OCI-LY1 (cell line): ENCODE measurements around the gene SIRT4.

Source experiments
- H2AFZ ChIP-seq: fragments of 200-600 bp; sonication (generic), shearing (Covaris generic); 2 replicates; pipeline ENCODE4 v1.6.0; 2014; ENCODE audit warnings: antibody characterized with exemption, mild to moderate bottlenecking, low read length
- H3F3A ChIP-seq: fragments of 200-600 bp; sonication (generic), shearing (Covaris generic); 2 replicates; pipeline ENCODE4 v1.6.0; 2014; ENCODE audit warnings: mild to moderate bottlenecking, antibody characterized with exemption, low read length, moderate library complexity; ENCODE audit not compliant: insufficient read depth
- H3K27ac ChIP-seq: fragments of 200-600 bp; sonication (generic); 2 replicates; pipeline ENCODE4 v1.5.1; 2014; ENCODE audit warnings: low read length, mixed run types, mild to moderate bottlenecking, low read depth; ENCODE audit not compliant: poor library complexity, severe bottlenecking
- H3K27me3 ChIP-seq: fragments of 200-600 bp; sonication (generic); 2 replicates; pipeline ENCODE4 v1.6.0; 2014; ENCODE audit warnings: antibody characterized with exemption, mild to moderate bottlenecking, low read length, moderate library complexity; ENCODE audit not compliant: insufficient read depth
- H3K36me3 ChIP-seq: fragments of 200-600 bp; sonication (generic); 2 replicates; pipeline ENCODE4 v1.6.1; 2014; ENCODE audit warnings: mild to moderate bottlenecking, antibody characterized with exemption, low read length, moderate library complexity, mixed read lengths; ENCODE audit not compliant: insufficient read depth
- H3K4me1 ChIP-seq: fragments of 200-600 bp; sonication (generic); 2 replicates; pipeline ENCODE4 v1.5.1; 2014; ENCODE audit warnings: mild to moderate bottlenecking, low read length, moderate library complexity; ENCODE audit not compliant: insufficient read depth, severe bottlenecking
- H3K4me2 ChIP-seq: fragments of 200-600 bp; sonication (generic), shearing (Covaris generic); 2 replicates; pipeline ENCODE4 v1.6.1; 2014; ENCODE audit warnings: low read length
- H3K4me3 ChIP-seq: fragments of 200-600 bp; sonication (generic); 2 replicates; pipeline ENCODE4 v1.5.1; 2014; ENCODE audit warnings: low read length, low read depth, mild to moderate bottlenecking, mixed read lengths; ENCODE audit not compliant: poor library complexity, severe bottlenecking
- H3K79me2 ChIP-seq: fragments of 200-600 bp; shearing (Covaris generic); 2 replicates; pipeline ENCODE4 v1.6.1; 2016; ENCODE audit warnings: mixed run types, low read length, mixed read lengths; ENCODE audit not compliant: insufficient read depth
- H3K9ac ChIP-seq: fragments of 200-600 bp; sonication (generic), shearing (Covaris generic); 2 replicates; pipeline ENCODE4 v1.6.1; 2014; ENCODE audit warnings: mild to moderate bottlenecking, low read length, mixed read lengths
- H3K9me2 ChIP-seq: fragments of 200-600 bp; sonication (generic), shearing (Covaris generic); 2 replicates; pipeline ENCODE4 v1.6.1; 2014; ENCODE audit warnings: low read depth, mild to moderate bottlenecking, low read length, mixed read lengths
- H3K9me3 ChIP-seq: fragments of 200-600 bp; shearing (Covaris generic); 2 replicates; pipeline ENCODE4 v1.6.1; 2014; ENCODE audit warnings: low read length, mixed read lengths
- H4K20me1 ChIP-seq: fragments of 200-600 bp; sonication (generic), shearing (Covaris generic); 2 replicates; pipeline ENCODE4 v1.6.0; 2016; ENCODE audit warnings: mild to moderate bottlenecking, low read length; ENCODE audit not compliant: insufficient read depth
- CTCF ChIP-seq: fragments of 200-600 bp; sonication (generic), shearing (Covaris generic); IDR thresholded peaks from 2 replicates; pipeline ENCODE4 v1.5.1; 2017; ENCODE audit warnings: mild to moderate bottlenecking, antibody characterized with exemption, low read length, moderate library complexity, mixed read lengths
- EZH2 ChIP-seq: fragments of 200-600 bp; sonication (generic), shearing (Covaris generic); IDR thresholded peaks from 2 replicates; pipeline ENCODE4 v1.8.0; 2017; ENCODE audit warnings: borderline replicate concordance, mixed run types, mild to moderate bottlenecking, antibody characterized with exemption, low read length, moderate library complexity, mixed read lengths

Gene SIRT4

GRCh38 chr12:120260607-120261006 is 41.5 kb upstream of the SIRT4 start:
- Histone ChIP-seq H3K4me3 (no peak overlapping the region), H3K27me3 (peaks cover 4% of the 10 kb centered on the region; the same call in 1 of the 2 replicates), H3K79me2 (no peaks in the 10 kb centered on the region), H4K20me1 (no peaks in the 10 kb centered on the region), H3K9me2 (no peaks in the 10 kb centered on the region), H3K9ac (no peak overlapping the region), H3K36me3 (no peaks in the 10 kb centered on the region), H3F3A (no peaks in the 10 kb centered on the region), H3K4me2 (no peak overlapping the region), H2AFZ (no peak overlapping the region), H3K9me3 (no peaks in the 10 kb centered on the region), H3K27ac (no peak overlapping the region), H3K4me1 (peaks cover 9% of the 10 kb centered on the region)
- TF ChIP-seq EZH2 (no peak), CTCF (no peak)

GRCh38 chr12:120261951-120262851 is 39.9 kb upstream of the SIRT4 start:
- no peaks in the 10 kb centered on the region for H3K79me2 ChIP-seq
- TF ChIP-seq CTCF = no peak
- no peak for TF ChIP-seq EZH2
- H3K27ac ChIP-seq = no peak overlapping the region
- H3K9me2 ChIP-seq = no peaks in the 10 kb centered on the region
- no peak overlapping the region for H2AFZ ChIP-seq
- H3K9ac ChIP-seq = no peak overlapping the region
- H3K36me3 ChIP-seq = no peaks in the 10 kb centered on the region
- H3F3A ChIP-seq = no peaks in the 10 kb centered on the region
- peaks cover 8% of the 10 kb centered on the region; the same call in 1 of the 2 replicates for H3K27me3 ChIP-seq
- no peaks in the 10 kb centered on the region for H4K20me1 ChIP-seq
- H3K4me1 ChIP-seq = peaks cover 9% of the 10 kb centered on the region
- no peak overlapping the region for H3K4me2 ChIP-seq
- H3K9me3 ChIP-seq = no peaks in the 10 kb centered on the region
- no peak overlapping the region for H3K4me3 ChIP-seq

GRCh38 chr12:120262852-120263747 is 39.0 kb upstream of the SIRT4 start:
- Histone ChIP-seq H3K9me2 (no peaks in the 10 kb centered on the region), H3K79me2 (no peaks in the 10 kb centered on the region), H4K20me1 (no peaks in the 10 kb centered on the region), H3K9me3 (no peaks in the 10 kb centered on the region), H3K27ac (no peak overlapping the region), H3K27me3 (peaks cover 8% of the 10 kb centered on the region; the same call in 1 of the 2 replicates), H3F3A (no peaks in the 10 kb centered on the region), H3K4me2 (no peak overlapping the region), H3K4me3 (no peak overlapping the region), H3K36me3 (no peaks in the 10 kb centered on the region), H3K4me1 (peaks cover 9% of the 10 kb centered on the region), H3K9ac (no peak overlapping the region), H2AFZ (no peak overlapping the region)
- TF ChIP-seq CTCF (no peak), EZH2 (no peak)
